Ovary (tissue), 9 donors: ENCODE measurements around the gene SFMBT2. TPM values are rescaled to one million over a fixed set of nuclear protein-coding genes. Genes with fewer than 3 reads are reported as not detected.

Source experiments
- DNase-seq, 5 donors: peaks; one replicate each; pipeline ENCODE4 v3.0.0-alpha.2; 2019 to 2020
- H3K27ac ChIP-seq, 2 donors: fragments of 200-600 bp; one replicate each; pipeline versions ENCODE4 v1.5.1 to v1.8.0; 2019 to 2022
- H3K27me3 ChIP-seq: fragments of 200-600 bp; one replicate; pipeline ENCODE4 v1.8.0; 2022
- H3K36me3 ChIP-seq: fragments of 200-600 bp; sonication (generic); one replicate; pipeline ENCODE4 v1.5.1; 2019
- H3K4me1 ChIP-seq: one replicate; pipeline ENCODE4 v1.8.1; 2013; ENCODE audit warnings: mild to moderate bottlenecking, moderate library complexity; ENCODE audit not compliant: insufficient read depth
- H3K4me3 ChIP-seq: fragments of 200-600 bp; sonication (generic); one replicate; pipeline ENCODE4 v1.5.1; 2017
- H3K9me3 ChIP-seq, 2 donors: fragments of 200-600 bp in 1 of 2; sonication (generic) in 1 of 2; one replicate each; pipeline versions ENCODE4 v1.5.1 to v1.8.1; 2013 to 2019; ENCODE audit warnings: mild to moderate bottlenecking in 1 of 2, moderate library complexity in 1 of 2
- CTCF ChIP-seq, 3 donors: fragments of 450-650 bp in 2 of 3; fragments of 200-600 bp in 1 of 3; IDR thresholded peaks; one replicate each; pipeline versions ENCODE4 v1.5.1 to v1.8.0; 2016 to 2022; ENCODE audit warnings: antibody characterized with exemption in 3 of 3, mild to moderate bottlenecking in 1 of 3
- EP300 ChIP-seq: sonication (generic); formaldehyde crosslinking; IDR thresholded peaks from one replicate; pipeline ENCODE4 v1.6.1; 2017; ENCODE audit warnings: antibody characterized with exemption
- POLR2A ChIP-seq: fragments of 450-650 bp; IDR thresholded peaks from one replicate; pipeline ENCODE4 v1.6.1; 2017; ENCODE audit warnings: antibody characterized with exemption, mild to moderate bottlenecking, moderate library complexity
- WGBS, 3 donors: extraction: QIAGEN DNeasy Blood & Tissue Kit in 1 of 3; methylation state at CpG; one replicate each; pipeline versions ENCODE4 v1.1.5 to v1.1.7; 2013 to 2017; 5-methylcytosine and 5-hydroxymethylcytosine counted together
- intact Hi-C, 4 donors: fragments of 100-400 bp; cut with DNase I; formaldehyde crosslinking; loops; one replicate each; pipeline versions ENCODE4 v1.11.0 to v1.15.1; 2022 to 2023
- polyA plus RNA-seq, 2 donors: library from polyadenylated mRNA; stranded (reverse); fragments of 200-250 nt in 1 of 2; fragments of 350-450 nt in 1 of 2; fragmentation: Illumina TruSeq in 1 of 2; extraction: RNeasy Lipid Tissue Mini Kit (QIAGEN cat#74804) in 1 of 2; gene quantifications; one replicate each; pipeline ENCODE4 v1.2.3, GENCODE V29; 2013 to 2014
- total RNA-seq, 7 donors: library from RNA; depleted of rRNA in 2 of 7; stranded (reverse); fragments of >200 nt in 2 of 7; fragmentation: NEBNext Ultra II Directional in 3 of 7; extraction: Animal tissue kit (Norgen Biotek cat#: 25700) in 3 of 7; gene quantifications; one replicate each; pipeline versions ENCODE4 v1.1.0 to v1.2.4, GENCODE V29; 2016 to 2023
- donor health status: DM: no; HTN: no; CAD: no; lungs with moderate emphysema.
- donor health status: DM: no; HTN: no; CAD: no.
- donor health status: Bipolar disorder and iron deficiency.
- donor health status: DM: yes; HTN: yes; CAD: no.
- donor health status: DM: no; HTN: no; CAD: no.
- donor health status: DM: yes; HTN: yes; CAD: no.

SFMBT2 gene
- total and polyA plus RNA-seq, 9 donors = 5.0 to 28.1 (median 17.8) TPM

- WGBS, 3 donors = 54 to 64% (median 58%) methylated on average over 5 of the region's 5 CpGs
- TF ChIP-seq EP300 = no peak
- TF ChIP-seq CTCF (IDR thresholded peaks at IDR 0.05) = no peak
- no peak for TF ChIP-seq POLR2A
- no peaks in the 10 kb centered on the region for H3K36me3 ChIP-seq
Measured at GRCh38 chr10:7159928-7160327, 250.9 kb downstream of the SFMBT2 start.

DNA sequence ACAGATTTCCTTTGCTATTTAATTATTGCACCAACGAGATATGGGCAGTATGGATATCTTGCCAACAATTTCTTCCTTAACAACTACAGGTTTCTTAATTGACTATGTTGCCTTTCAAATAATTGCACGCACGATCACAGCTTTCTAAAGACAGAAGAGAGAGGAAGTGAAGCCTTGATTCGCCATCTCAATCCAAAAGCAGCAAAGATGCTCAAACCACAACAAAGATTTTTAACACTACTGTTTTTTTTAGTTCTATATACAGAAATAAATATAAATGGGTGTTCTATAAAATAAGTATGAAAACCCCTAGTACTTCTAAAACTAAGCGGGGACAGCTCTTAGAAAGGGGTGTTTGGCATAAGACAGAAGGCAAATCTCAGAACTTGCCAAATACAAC, 251.3 kb downstream of the SFMBT2 start:
- no peaks in the 10 kb centered on the region for H3K36me3 ChIP-seq
- DNase-seq = no peak
- WGBS, 3 donors = 85 to 91% (median 89%) methylated on average over 5 of the region's 5 CpGs

More at GRCh38 chr10:7159928-7160327, 250.9 kb downstream of the SFMBT2 start:
- Histone ChIP-seq H3K27me3 (no peaks in the 10 kb centered on the region), H3K27ac (no peak overlapping the region), H3K9me3 (no peaks in the 10 kb centered on the region), H3K4me1 (peaks cover 2% of the 10 kb centered on the region), H3K4me3 (no peak overlapping the region)
- intact Hi-C loops = no loop called here
- no peak for DNase-seq

DNA sequence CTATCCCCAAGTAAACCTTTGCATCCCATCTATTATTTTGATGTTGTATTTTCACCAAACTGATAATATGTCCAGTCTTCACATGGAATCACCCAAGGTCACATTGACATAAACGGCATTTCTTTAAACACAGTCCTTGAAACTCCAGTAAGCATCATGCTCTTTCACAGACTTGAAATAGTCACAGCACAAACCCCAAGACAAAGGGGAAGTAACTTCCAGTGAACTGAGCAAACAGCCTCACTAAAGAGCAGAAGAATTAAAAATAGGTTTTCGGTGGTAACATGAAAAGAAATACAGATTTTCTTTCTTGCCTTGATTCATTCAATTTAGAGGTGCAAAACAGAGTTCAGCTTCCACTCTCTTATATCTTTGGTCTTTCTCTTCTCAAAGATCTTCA, 253.7 kb downstream of the SFMBT2 start:
- H3K27ac ChIP-seq = no peak overlapping the region
- no peaks in the 10 kb centered on the region for H3K27me3 ChIP-seq
- no peak overlapping the region for H3K4me3 ChIP-seq
- 19 to 55% (median 27%) methylated on average over 2 of the region's 2 CpGs for WGBS, 3 donors
- H3K9me3 ChIP-seq = no peaks in the 10 kb centered on the region
- DNase-seq = no peak
- intact Hi-C loops = no loop called here
- no peak for TF ChIP-seq CTCF (IDR thresholded peaks at IDR 0.05)
- no peak for TF ChIP-seq EP300
- TF ChIP-seq POLR2A = no peak
- no peaks in the 10 kb centered on the region for H3K36me3 ChIP-seq
- no peaks in the 10 kb centered on the region for H3K4me1 ChIP-seq

More for the DNA sequence above, 251.3 kb downstream of the SFMBT2 start:
- Histone ChIP-seq H3K27me3 (no peaks in the 10 kb centered on the region), H3K9me3 (no peaks in the 10 kb centered on the region), H3K4me1 (peaks cover 2% of the 10 kb centered on the region), H3K4me3 (no peak overlapping the region), H3K27ac (no peak overlapping the region)
- intact Hi-C loops = no loop called here
- TF ChIP-seq EP300 (no peak), POLR2A (no peak), CTCF (IDR thresholded peaks at IDR 0.05) (no peak)

DNA sequence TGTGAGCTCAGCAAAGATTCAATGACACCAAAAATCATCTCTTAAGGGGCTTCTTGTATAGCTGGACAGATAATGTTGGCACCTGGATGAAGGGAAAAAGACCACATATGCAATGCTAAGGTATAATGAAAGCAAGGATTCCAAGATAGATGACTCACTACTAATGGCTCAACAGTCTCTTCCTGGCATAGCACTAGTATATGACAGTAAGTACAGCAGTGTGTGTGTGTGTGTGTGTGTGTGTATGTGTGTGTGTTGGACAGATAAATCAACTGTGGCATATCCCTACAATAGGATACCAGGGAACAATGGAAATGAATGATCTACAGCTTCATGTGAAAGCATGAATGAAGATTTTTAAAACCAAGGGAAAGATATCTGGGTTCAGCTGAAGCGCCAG, 257.1 kb downstream of the SFMBT2 start:
- 85 to 95% (median 93%) methylated on average over 1 of the region's 1 CpG for WGBS, 3 donors
- TF ChIP-seq POLR2A (no peak), EP300 (no peak), CTCF (IDR thresholded peaks at IDR 0.05) (no peak)
- Histone ChIP-seq H3K4me1 (no peaks in the 10 kb centered on the region), H3K27me3 (no peaks in the 10 kb centered on the region), H3K9me3 (no peaks in the 10 kb centered on the region), H3K36me3 (no peaks in the 10 kb centered on the region), H3K4me3 (no peak overlapping the region), H3K27ac (no peak overlapping the region)
- intact Hi-C loops = no loop called here
- no peak for DNase-seq
